HepG2 (cell line): ENCODE data around the gene LDLRAD2. TPM values are rescaled to one million over a fixed set of nuclear protein-coding genes. Genes with fewer than 3 reads are reported as not detected.

Experiments
- HOXA3 ChIP-seq: sonication (generic); formaldehyde crosslinking; IDR thresholded peaks from 2 replicates; pipeline ENCODE4 v1.5.0; 2020; ENCODE audit warnings: missing genetic modification reagents
- HOXA5 ChIP-seq: sonication (generic); formaldehyde crosslinking; IDR thresholded peaks from 2 replicates; pipeline ENCODE4 v1.4.0; 2020; ENCODE audit warnings: missing genetic modification reagents
- IKZF1 ChIP-seq: fragments of 450-650 bp; IDR thresholded peaks from 2 replicates; pipeline ENCODE4 v1.7.1; 2016
- KLF12 ChIP-seq: sonication (generic); formaldehyde crosslinking; IDR thresholded peaks from 2 replicates; pipeline ENCODE4 v1.4.0; 2020; ENCODE audit warnings: missing genetic modification reagents, borderline replicate concordance
- MIER3 ChIP-seq: IDR thresholded peaks from 2 replicates; pipeline ENCODE4 v1.6.1; 2016; ENCODE audit warnings: missing compliant biosample characterization, borderline replicate concordance
- NFYC ChIP-seq: IDR thresholded peaks from 2 replicates; pipeline ENCODE4 v1.6.1; 2016; ENCODE audit warnings: missing genetic modification reagents, missing compliant biosample characterization
- NR2F6 ChIP-seq, 2 experiments: IDR thresholded peaks; 2 replicates each; pipeline ENCODE4 v1.6.1; 2016; ENCODE audit warnings: antibody characterized with exemption in 1 of 2, mild to moderate bottlenecking in 1 of 2
- SNRNP70 ChIP-seq: fragments of 200-400 bp; formaldehyde crosslinking; IDR thresholded peaks from 2 replicates; pipeline ENCODE4 v1.6.1; 2017; ENCODE audit warnings: mild to moderate bottlenecking, low read depth, low read length, moderate library complexity
- SRF ChIP-seq: IDR thresholded peaks from 2 replicates; pipeline ENCODE4 v1.6.1; 2011; ENCODE audit warnings: mild to moderate bottlenecking, low read depth, low read length, moderate library complexity
- TSC22D2 ChIP-seq: sonication (generic); formaldehyde crosslinking; IDR thresholded peaks from 2 replicates; pipeline ENCODE4 v1.5.1; 2020; ENCODE audit warnings: missing genetic modification reagents, mild to moderate bottlenecking, borderline replicate concordance
- ZNF232 ChIP-seq: sonication (generic); formaldehyde crosslinking; IDR thresholded peaks from 2 replicates; pipeline ENCODE4 v1.4.0; 2020; ENCODE audit warnings: missing genetic modification reagents, borderline replicate concordance
- ZNF253 ChIP-seq: sonication (generic); formaldehyde crosslinking; IDR thresholded peaks from 2 replicates; pipeline ENCODE4 v1.8.0; 2022; ENCODE audit warnings: mild to moderate bottlenecking, missing genetic modification reagents, borderline replicate concordance
- ZNF317 ChIP-seq: sonication (generic); formaldehyde crosslinking; IDR thresholded peaks from 2 replicates; pipeline ENCODE4 v1.5.0; 2020; ENCODE audit warnings: mild to moderate bottlenecking, missing genetic modification reagents
- ZNF331 ChIP-seq: sonication (generic); formaldehyde crosslinking; IDR thresholded peaks from 2 replicates; pipeline ENCODE4 v1.4.0; 2020; ENCODE audit warnings: missing genetic modification reagents
- ZNF343 ChIP-seq: sonication (generic); formaldehyde crosslinking; IDR thresholded peaks from 2 replicates; pipeline ENCODE4 v1.4.0; 2020; ENCODE audit warnings: mild to moderate bottlenecking, missing genetic modification reagents
- ZNF382 ChIP-seq: sonication (generic); formaldehyde crosslinking; IDR thresholded peaks from 2 replicates; pipeline ENCODE4 v1.5.0; 2020; ENCODE audit warnings: missing genetic modification reagents, mild to moderate bottlenecking, borderline replicate concordance
- ZNF562 ChIP-seq: sonication (generic); formaldehyde crosslinking; IDR thresholded peaks from 2 replicates; pipeline ENCODE4 v1.8.0; 2022; ENCODE audit warnings: missing genetic modification reagents, borderline replicate concordance
- ZNF570 ChIP-seq: sonication (generic); formaldehyde crosslinking; IDR thresholded peaks from 2 replicates; pipeline ENCODE4 v1.4.0; 2020; ENCODE audit warnings: mild to moderate bottlenecking, missing genetic modification reagents, borderline replicate concordance
- ZNF678 ChIP-seq: sonication (generic); formaldehyde crosslinking; IDR thresholded peaks from 2 replicates; pipeline ENCODE4 v1.4.0; 2020; ENCODE audit warnings: mild to moderate bottlenecking, missing genetic modification reagents
- ZNF788 ChIP-seq: sonication (generic); formaldehyde crosslinking; IDR thresholded peaks from 2 replicates; pipeline ENCODE4 v1.5.0; 2020; ENCODE audit warnings: mild to moderate bottlenecking, missing genetic modification reagents, borderline replicate concordance
- ZNF879 ChIP-seq: sonication (generic); formaldehyde crosslinking; IDR thresholded peaks from 2 replicates; pipeline ENCODE4 v1.8.1; 2023; ENCODE audit warnings: missing genetic modification reagents
- ZNF883 ChIP-seq: sonication (generic); formaldehyde crosslinking; IDR thresholded peaks from 2 replicates; pipeline ENCODE4 v1.5.1; 2020; ENCODE audit warnings: mild to moderate bottlenecking, missing genetic modification reagents; ENCODE audit errors: not compliant biosample characterization
- polyA plus RNA-seq, 8 experiments: library from polyadenylated mRNA; depleted of rRNA in 3 of 8; stranded (reverse) in 7 of 8; unstranded in 1 of 8; fragments of >200 nt; fragmentation: Illumina TruSeq in 4 of 8; extraction: Trizol in 4 of 8; gene quantifications; 2 replicates each; pipeline versions ENCODE4 v1.2.1 to v1.2.3, GENCODE V29; 2011 to 2016; ENCODE audit warnings: low read depth in 4 of 8, missing spikeins in 1 of 8, mixed read lengths in 1 of 8; ENCODE audit not compliant: insufficient read depth in 1 of 8
- total RNA-seq, 5 experiments: library from RNA; depleted of rRNA; stranded (reverse); fragments of >200 nt; fragmentation: Illumina TruSeq; extraction: Trizol; gene quantifications; 2 replicates each; pipeline ENCODE4 v1.2.3, GENCODE V29; 2016; ENCODE audit warnings: low read depth in 1 of 5
- TF ChIP-seq, protein P1 (sequence below), 2 experiments: sonication (generic) in 1 of 2; formaldehyde crosslinking in 1 of 2; IDR thresholded peaks; 2 replicates each; pipeline versions ENCODE4 v1.4.0 to v1.6.1; 2018 to 2020; ENCODE audit warnings: missing genetic modification reagents in 2 of 2, borderline replicate concordance in 1 of 2, low read depth in 1 of 2, mild to moderate bottlenecking in 1 of 2, missing biosample characterization in 1 of 2
- TF ChIP-seq, protein P2 (sequence below): sonication (generic); formaldehyde crosslinking; IDR thresholded peaks from 2 replicates; pipeline ENCODE4 v1.8.1; 2023; ENCODE audit warnings: mild to moderate bottlenecking, missing genetic modification reagents
- TF ChIP-seq, protein P3 (sequence below): sonication (generic); formaldehyde crosslinking; IDR thresholded peaks from 2 replicates; pipeline ENCODE4 v1.5.1; 2020; ENCODE audit warnings: mild to moderate bottlenecking, missing genetic modification reagents, borderline replicate concordance

LDLRAD2 gene
- total and polyA plus RNA-seq, 2 of the 13 experiments (the other 11 are each of a cell fraction or from before 2014, with no cell fraction given), result not detected

DNA sequence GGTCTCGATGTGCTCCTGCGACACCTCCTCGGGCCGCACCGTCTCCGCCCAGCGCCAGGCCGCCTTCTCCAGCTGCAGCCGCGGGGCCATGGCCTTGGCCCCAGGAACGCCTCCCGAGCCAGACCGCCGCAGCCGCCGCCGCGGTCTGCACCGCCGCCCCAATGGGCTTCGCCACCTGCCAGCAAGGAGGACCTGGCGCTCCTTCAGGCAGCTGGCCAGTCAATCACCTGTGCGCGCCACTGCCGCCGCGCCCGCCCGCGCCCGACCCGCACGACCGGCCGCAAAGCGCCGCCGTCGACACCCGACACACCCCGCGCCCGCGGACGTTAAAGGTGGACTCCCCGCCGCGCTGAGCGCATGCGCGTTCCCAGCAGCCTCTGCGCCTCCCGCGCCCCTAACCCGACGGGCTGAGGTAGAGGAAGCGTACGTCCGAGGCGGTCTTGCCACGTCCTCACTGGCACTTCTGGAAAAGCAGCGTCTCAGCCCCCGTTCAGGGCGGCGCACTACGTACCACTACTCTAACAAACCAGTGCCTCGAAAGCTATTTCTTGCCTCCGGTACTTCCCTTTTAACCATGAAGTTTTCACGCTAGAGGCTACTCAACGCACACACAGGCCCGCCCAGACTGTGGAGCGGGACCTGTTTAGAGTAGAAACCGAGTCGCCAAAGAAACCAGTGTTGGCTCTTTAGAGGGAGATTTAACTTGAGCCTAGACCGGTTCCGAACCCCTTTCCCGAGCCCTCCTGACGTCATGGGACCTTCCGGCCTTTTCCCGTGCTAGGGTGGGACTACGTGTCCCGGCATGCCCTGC is 29.0 kb upstream of the LDLRAD2 start, which contains the start of gene USP48 (continued):
- TF ChIP-seq, protein P1, sequence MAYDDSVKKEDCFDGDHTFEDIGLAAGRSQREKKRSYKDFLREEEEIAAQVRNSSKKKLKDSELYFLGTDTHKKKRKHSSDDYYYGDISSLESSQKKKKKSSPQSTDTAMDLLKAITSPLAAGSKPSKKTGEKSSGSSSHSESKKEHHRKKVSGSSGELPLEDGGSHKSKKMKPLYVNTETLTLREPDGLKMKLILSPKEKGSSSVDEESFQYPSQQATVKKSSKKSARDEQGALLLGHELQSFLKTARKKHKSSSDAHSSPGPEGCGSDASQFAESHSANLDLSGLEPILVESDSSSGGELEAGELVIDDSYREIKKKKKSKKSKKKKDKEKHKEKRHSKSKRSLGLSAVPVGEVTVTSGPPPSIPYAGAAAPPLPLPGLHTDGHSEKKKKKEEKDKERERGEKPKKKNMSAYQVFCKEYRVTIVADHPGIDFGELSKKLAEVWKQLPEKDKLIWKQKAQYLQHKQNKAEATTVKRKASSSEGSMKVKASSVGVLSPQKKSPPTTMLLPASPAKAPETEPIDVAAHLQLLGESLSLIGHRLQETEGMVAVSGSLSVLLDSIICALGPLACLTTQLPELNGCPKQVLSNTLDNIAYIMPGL (CRISPR knock-in tag; IDR thresholded peaks at IDR 0.05; ENCODE audit: borderline replicate concordance in 1 of 2, low read depth in 1 of 2), result peak; percentile 52 to 89; a peak in 3 of 4 replicates
- TF ChIP-seq ZNF570 (CRISPR knock-in tag) (no peak), ZNF562 (CRISPR knock-in tag) (no peak), ZNF678 (CRISPR knock-in tag) (no peak), HOXA3 (CRISPR knock-in tag) (peak; percentile 69), TSC22D2 (CRISPR knock-in tag) (peak; percentile 87; the same call in 1 of the 2 replicates), ZNF317 (peak; percentile 73), SRF (peak; percentile 55; the same call in 1 of the 2 replicates), IKZF1 (no peak), ZNF331 (CRISPR knock-in tag) (0 out of 2 replicates have a peak, but pooled peaks have one; percentile 79), KLF12 (CRISPR knock-in tag) (no peak; the same call in none of the 2 replicates), NR2F6 (IDR thresholded peaks at IDR 0.05) (peak; percentile 5; the same call in 1 of the 2 replicates), NR2F6 (CRISPR knock-in tag; IDR thresholded peaks at IDR 0.05) (no peak), ZNF232 (peak; percentile 35), MIER3 (peak; percentile 89; the same call in 1 of the 2 replicates), ZNF883 (CRISPR knock-in tag) (peak; percentile 69), HOXA5 (CRISPR knock-in tag) (peak; percentile 37; the same call in 1 of the 2 replicates), ZNF343 (0 out of 2 replicates have a peak, but pooled peaks have one; percentile 27), ZNF253 (CRISPR knock-in tag) (peak; percentile 91), ZNF382 (CRISPR knock-in tag) (no peak), ZNF788 (CRISPR knock-in tag) (peak; percentile 34; the same call in 1 of the 2 replicates), ZNF879 (peak; percentile 80; the same call in 1 of the 2 replicates), NFYC (CRISPR knock-in tag) (peak; percentile 48; the same call in 1 of the 2 replicates), SNRNP70 (no peak)
- TF ChIP-seq, protein P2, sequence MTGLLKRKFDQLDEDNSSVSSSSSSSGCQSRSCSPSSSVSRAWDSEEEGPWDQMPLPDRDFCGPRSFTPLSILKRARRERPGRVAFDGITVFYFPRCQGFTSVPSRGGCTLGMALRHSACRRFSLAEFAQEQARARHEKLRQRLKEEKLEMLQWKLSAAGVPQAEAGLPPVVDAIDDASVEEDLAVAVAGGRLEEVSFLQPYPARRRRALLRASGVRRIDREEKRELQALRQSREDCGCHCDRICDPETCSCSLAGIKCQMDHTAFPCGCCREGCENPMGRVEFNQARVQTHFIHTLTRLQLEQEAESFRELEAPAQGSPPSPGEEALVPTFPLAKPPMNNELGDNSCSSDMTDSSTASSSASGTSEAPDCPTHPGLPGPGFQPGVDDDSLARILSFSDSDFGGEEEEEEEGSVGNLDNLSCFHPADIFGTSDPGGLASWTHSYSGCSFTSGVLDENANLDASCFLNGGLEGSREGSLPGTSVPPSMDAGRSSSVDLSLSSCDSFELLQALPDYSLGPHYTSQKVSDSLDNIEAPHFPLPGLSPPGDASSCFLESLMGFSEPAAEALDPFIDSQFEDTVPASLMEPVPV (CRISPR knock-in tag), result no peak
- TF ChIP-seq, protein P3, sequence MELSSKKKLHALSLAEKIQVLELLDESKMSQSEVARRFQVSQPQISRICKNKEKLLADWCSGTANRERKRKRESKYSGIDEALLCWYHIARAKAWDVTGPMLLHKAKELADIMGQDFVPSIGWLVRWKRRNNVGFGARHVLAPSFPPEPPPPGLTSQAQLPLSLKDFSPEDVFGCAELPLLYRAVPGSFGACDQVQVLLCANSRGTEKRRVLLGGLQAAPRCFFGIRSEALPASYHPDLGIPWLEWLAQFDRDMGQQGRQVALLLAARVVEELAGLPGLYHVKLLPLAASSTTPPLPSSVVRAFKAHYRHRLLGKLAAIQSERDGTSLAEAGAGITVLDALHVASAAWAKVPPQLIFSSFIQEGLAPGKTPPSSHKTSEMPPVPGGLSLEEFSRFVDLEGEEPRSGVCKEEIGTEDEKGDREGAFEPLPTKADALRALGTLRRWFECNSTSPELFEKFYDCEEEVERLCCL (CRISPR knock-in tag), result 0 out of 2 replicates have a peak, but pooled peaks have one; percentile 19
